ENCODE measurements around the gene CSH1.
"Not testable (repeated sequence)": the region's sequence is repeated elsewhere in the genome, so short reads cannot be mapped to it uniquely, and the experiment has no call there.

Gene CSH1

DNA sequence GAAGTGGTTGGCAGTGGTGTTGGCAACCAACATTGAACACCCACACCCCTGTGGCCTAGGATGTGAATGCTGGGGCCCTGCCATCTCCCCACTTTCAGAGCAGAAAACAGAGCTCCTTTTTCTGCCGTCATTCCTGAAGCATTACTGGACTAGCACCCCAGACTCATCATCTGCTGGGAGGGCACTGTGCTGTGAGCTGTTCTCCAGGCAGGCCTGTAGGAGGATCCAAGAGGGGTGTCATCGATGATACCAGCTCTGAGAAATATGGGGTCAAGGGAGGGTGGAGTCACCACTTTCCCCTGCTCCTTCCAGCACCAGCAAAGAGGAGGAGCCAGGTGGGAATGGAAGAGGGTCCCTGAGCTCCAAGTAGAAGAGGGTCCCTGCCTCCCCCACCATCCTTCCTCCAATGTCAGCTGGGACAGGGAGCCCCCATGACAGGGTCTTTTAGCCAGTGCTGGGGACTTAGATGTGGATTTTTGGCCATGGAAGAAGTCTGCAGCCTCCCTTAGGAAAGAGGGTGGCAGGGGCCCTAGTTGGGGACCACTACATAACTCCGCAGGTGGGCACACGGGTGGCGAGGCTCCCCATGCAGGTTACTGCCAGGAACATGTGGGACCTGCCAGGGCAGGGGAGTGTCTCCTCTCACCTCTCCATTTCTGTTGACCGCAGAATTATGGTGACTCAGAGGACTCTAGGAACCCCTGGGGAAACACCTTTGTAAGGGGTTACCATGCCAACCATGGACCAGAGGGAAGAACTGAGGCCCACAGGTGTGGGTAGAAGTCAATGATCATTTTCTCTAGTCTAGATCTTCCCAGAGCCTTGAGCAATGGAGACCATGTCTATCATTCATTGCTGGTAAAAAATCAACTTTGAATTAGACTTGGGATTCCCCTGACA is 2.8 kb upstream of the CSH1 start:
- not testable (repeated sequence) for DNase-seq

DNA sequence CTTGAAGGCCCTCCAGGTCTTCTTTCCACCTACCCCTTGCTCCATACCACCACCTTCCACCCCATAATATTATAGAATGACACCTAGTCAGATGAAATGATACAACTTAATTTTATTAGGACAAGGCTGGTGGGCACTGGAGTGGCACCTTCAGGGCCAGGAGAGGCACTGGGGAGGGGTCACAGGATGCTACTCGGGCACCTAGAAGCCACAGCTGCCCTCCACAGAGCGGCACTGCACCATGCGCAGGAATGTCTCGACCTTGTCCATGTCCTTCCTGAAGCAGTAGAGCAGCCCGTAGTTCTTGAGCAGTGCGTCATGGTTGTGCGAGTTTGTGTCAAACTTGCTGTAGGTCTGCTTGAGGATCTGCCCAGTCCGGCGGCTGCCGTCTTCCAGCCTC is 1.6 kb downstream of the CSH1 start:
- not testable (repeated sequence) for DNase-seq

DNA sequence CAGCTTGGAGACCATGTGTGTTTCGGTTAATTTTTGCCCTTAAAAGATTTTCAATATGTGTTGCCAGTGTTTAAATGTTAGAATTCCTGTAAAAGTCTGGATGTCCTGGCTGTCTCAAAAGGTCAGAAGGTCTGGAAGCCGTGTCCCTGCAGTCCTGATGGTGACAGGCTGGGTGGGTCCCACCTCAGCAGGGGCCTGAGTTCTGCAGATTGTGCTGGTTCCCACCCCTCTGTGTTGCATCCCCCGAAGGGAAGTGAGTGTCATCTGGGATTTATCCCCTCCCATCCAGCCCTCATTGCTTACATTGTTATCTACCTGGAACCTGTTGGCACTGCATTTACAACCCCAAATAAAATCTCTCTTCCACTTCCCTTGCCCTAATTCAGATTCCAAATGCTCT is 2.4 kb downstream of the CSH1 start:
- not testable (repeated sequence) for DNase-seq

DNA sequence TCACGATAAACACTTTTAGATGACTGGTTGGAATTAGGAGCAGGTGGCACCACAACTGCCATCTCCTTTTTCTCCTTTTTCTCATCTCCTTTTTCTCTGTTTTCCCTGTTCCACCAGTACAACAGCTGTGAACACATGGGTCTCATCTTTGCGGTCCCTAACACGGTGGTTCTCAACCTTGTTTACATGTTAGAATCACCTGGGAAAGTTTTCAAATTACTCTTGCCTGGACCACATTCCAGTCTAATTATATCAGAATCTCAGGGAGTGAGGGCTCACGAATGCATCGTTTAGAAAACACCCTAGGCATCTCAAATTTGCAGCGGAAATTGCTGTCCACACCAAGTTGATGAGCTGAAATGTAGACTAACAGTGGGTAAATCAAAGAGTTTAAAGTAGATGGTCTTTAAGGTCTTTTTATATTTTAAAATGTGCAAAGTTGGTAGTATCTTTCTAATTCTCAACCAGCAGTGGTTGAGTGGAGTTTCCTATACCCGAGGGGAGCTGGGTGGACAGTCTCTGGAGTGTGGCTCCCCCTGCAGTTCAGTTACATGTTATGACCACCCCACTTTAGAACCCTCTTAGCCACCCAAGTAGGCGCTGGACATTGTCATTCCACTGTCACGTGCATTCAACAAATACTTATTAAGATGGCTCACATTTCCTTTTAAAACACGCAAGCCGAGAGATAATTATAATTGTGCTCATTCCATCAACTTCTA is 3.9 kb downstream of the CSH1 start:
- DNase-seq = not testable (repeated sequence)

DNA sequence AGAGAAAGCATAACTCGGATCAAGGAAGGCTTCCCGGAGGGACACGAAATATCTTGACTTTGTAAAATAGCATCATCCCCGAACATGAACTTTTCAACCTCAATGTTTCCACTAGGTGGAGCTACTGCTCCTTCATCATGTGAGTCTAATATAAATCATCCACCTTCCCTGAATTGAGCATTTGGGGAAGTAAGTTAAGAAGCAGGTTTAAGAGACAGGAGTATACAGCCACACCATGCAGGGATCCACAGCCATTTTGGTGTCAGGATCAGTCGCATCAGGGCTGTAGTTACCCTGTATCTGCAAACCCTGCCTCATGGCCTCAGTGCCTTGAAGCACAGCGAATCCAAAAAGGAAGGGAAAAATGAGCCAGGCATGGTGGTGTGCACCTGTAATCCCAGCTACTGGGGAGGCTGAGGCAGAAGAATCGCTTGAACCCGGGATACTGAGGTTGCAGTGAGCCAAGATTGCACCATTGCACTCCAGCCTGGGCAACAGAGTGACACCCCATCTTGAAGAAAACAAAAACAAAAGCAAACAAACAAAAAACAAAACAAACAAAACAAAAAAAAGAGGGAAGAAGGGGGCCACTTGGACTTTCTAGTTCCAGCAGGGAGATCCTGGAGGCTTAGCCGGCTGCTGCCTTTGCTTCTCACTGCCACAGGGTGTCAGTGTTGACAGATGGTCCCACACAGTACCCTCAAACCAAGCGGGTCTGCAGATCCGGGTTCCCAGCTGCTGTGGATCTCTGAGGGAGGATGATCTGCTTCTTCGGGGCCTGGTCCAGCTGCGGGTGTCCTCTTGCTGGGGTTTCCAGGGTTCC is 7.1 kb downstream of the CSH1 start:
- not testable (repeated sequence) for DNase-seq

DNA sequence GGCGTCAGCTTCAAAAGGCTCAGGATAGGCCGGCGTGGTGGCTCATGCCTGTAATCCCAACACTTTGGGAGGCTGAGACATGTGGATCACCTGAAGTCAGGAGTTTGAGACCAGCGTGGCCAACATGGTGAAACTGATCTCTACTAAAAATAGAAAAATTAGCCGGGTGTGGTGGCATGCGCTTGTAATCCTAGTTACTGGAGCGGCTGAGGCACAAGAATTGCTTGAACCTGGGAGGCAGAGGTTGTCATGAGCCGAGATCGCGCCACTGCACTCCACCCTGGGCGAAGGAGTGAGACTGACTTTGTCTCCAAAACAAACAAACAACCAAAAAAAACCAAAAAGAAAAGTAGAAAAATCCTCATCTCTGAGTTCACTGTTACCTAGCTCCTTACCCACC is 11.3 kb downstream of the CSH1 start:
- DNase-seq = not testable (repeated sequence)

DNA sequence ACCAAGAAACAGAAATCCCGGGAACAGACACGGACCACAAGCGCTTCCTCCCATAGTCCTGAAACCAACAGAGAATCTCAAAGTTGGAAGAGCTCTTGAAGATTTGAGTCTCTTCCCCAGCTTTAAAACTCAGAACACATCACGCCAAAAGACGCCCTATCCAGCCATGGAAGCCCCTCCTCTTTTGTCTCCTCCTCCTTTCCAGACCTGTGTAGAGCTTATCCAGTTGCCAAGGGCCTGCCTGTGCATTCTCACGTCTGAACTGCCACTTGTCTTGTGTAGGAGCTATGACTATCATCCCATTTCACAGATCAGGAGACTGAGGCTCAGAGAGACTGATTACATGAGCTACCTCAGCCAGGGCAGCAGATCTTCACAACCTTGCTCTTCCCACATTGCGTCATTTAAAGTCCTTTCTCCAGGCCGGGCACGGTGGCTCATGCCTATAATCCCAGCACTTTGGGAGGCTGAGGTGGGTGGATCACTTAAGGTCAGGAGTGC is 13.7 kb downstream of the CSH1 start:
- DNase-seq = not testable (repeated sequence)

DNA sequence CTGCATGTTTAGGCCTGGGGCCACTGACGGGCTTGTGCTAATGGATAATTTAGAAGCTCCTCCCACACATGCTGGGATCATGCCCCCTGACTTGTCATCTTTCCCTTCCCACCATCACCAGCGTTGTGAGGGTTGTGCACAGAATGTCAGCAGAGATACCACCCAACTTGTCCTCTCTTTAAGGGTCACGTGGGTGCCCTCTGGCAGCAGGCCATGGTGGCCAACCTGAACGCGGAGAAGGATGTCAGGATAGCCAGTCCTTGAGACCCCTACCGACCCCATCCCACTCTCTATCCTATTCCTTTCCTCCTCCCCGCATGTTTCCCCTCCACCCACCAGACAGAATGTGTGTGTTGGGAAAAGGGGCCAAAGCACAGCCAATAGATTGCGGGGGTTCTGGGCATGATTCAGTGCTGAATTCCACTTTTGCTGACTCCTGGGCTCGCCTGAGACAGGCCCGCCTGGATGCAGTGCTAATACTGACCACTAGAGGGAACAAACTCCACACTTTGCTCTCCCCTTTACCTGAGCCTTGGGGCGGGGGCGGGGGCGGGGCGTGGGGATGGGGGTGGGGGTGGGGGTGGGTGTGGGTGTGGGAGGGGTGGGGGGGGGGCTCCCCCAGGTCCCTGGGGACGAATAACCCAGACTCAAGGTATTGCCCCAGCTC is 14.3 kb downstream of the CSH1 start, which contains the start of gene GH2:
Gene GH2, minus strand, starts transcription at position 10 of the 667 bp plus-strand sequence. CDS start 143 bp downstream, outside the sequence.
- no peak for DNase-seq

DNA sequence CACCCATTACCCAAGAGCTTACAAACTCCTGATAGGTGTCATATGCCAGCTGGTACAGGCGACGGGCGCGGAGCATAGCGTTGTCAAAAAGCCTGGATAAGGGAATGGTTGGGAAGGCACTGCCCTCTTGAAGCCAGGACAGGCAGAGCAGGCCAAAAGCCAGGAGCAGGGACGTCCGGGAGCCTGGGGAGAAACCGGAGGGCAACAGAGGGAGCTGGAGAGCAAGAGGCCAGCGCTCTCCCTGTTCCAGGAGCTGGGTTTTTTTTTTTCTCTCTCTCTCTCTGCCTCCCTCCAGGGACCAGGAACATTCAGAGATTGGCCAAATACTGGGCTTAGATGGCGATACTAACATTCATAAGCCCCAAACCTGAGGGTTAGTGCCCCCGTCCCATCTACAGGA is 15.0 kb downstream of the CSH1 start:
- not testable (repeated sequence) for DNase-seq

DNA sequence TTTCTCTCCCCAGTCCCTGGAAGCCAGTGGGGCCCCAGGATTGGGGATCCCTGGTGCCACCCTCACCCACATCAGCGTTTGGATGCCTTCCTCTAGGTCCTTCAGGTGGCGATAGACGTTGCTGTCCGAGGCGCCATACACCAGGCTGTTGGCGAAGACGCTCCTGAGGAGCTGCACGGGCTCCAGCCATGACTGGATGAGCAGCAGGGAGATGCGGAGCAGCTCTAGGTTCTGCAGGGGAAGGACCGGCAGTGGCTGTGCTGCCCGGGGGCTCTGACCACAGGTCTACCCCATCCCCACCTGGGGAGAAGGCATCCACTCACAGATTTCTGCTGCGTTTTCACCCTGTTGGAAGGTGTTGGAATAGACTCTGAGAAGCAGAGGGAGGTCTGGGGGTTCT is 15.7 kb downstream of the CSH1 start:
- DNase-seq = no peak

DNA sequence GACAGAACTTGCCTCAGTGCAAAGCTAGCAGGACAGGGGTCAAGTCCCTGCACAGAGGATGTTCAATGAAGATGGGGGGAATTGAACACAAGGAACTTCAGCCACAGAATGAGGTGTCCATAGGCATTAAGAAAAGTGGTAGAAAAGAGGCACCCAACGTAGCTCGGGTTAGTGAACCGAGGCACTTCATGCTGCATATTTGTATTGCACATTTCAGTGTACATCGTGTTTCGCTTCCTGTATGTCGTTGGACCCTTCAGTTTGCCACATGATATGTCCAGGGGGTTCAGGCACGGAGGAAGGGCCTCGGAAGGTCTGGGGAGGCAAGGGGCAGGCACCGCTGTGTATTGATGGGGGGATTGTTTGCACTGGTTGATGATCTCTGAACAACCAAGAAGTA is 18.0 kb downstream of the CSH1 start:
- not testable (repeated sequence) for DNase-seq

DNA sequence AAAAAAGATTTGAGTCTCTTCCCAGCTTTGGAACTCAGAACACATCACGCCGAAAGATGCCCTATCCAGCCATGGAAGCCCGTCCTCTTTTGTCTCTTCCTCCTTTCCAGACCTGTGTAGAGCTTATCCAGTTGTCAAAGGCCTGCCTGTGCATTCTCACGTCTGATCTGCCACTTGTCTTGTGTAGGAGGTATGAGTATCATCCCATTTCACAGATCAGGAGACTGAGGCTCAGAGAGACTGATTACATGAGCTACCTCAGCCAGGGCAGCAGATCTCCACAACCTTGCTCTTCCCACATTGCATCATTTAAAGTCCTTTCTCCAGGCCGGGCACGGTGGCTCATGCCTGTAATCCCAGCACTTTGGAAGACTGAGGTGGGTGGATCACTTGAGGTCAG is 21.7 kb downstream of the CSH1 start:
- not testable (repeated sequence) for DNase-seq

DNA sequence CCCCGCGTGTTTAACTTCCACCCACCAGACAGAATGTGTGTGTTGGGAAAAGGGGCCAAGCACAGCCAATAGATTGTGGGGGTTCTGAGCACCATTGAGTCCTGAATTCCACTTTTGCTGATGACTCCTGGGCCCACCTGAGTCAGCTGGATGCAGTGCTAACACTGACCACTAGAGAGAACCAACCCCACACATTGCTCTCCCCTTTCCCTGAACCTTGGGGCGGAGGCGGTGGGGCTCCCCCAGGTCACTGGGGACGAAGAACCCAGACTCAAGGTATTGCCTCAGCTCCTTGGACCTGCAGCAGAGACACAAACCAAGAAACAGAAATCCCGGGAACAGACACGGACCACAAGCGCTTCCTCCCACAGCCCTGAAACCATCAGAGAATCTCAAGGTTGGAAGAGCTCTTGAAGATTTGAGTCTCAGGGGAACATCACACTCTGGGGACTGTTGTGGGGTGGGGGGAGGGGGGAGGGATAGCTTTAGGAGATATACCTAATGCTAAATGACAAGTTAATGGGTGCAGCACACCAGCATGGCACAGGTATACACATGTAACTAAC is 22.2 kb downstream of the CSH1 start:
- DNase-seq = not testable (repeated sequence)

DNA sequence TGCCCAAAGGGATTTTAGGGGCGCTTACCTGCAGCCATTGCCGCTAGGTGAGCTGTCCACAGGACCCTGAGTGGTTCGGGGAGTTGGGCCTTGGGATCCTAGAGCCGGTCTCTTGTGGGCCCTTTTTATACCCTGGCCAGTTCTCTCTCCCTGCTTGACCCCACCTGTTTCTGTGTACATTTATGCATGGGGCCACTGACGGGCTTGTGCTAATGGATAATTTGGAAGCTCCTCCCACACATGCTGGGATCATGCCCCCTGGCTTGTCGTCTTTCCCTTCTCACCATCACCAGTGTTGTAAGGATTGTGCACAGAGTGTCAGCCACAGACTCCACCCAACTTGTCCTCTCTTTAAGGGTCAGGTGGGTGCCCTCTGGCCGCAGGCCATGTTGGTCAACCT is 22.8 kb downstream of the CSH1 start, which contains the start of gene CSH2:
Gene CSH2, minus strand, starts transcription at position 101 of the 400 bp plus-strand sequence. Its CDS starts 63 bp downstream, at position 38.
- DNase-seq = not testable (repeated sequence)

DNA sequence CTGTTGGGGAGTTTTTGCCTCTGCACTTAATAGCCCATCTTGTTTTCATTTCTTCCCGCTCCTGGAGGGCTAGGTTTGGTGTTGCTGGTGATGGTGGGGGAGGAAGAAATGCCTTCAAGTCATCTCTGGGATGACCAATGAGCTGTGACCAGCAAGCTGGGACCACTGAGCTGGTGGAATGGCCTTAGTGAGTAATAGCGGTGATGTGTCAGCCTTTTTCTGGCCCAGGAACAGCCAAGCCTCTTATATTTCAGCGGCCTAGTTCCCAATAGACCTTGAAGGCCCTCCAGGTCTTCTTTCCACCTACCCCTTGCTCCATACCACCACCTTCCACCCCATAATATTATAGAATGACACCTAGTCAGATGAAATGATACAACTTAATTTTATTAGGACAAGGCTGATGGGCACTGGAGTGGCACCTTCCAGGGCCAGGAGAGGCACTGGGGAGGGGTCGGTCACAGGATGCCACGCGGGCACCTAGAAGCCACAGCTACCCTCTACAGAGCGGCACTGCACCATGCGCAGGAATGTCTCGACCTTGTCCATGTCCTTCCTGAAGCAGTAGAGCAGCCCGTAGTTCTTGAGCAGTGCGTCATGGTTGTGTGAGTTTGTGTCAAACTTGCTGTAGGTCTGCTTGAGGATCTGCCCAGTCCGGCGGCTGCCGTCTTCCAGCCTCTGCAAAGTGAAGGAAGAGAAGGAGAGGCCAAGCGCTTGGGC is 24.6 kb downstream of the CSH1 start:
- DNase-seq = not testable (repeated sequence)

DNA sequence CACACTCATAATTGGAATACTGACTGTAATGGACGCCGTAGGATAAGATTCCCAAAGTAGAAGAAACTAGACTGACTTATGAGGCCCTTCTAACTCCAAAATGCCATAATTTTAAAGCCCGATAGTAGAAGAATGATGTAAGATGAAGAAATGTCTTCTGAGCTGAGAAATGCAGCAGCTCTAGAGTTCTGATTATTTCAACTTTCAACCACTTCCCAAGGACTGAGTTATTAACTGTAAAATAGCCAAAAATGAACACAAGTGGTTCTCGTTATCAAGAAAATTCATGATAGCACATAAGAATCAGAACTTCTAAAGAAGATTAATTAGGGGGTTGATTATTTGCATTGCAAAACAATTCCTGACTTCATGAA is 26.1 kb downstream of the CSH1 start:
- DNase-seq = not testable (repeated sequence)

DNA sequence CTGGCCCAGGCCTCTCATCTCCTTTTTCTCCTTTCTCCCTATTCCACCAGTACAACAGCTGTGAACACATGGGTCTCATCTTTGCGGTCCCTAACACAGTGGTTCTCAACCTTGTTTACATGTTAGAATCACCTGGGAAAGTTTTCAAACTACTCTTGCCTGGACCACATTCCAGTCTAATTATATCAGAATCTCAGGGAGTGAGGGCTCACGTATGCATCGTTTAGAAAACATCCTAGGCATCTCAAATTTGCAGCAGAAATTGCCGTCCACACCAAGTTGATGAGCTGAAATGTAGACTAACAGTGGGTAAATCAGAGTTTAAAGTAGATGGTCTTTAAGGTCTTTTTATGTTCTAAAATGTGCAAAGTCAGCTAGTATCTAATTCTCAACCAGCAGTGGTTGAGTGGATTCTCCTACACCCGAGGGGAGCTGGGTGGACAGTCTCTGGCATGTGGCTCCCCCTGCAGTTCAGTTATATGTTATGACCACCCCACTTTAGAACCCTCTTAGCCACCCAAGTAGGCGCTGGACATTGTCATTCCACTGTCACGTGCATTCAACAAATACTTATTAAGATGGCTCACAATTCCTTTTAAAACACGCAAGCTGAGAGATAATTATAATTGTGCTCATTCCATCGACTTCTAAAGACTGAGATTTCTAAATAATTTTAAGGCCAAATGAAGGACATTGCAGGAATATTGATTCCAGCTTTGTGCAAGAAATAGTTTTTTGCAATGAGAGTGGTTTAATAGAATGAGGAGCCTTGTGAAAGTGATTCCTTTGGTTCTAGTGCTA is 26.7 kb downstream of the CSH1 start:
- DNase-seq = not testable (repeated sequence)

DNA sequence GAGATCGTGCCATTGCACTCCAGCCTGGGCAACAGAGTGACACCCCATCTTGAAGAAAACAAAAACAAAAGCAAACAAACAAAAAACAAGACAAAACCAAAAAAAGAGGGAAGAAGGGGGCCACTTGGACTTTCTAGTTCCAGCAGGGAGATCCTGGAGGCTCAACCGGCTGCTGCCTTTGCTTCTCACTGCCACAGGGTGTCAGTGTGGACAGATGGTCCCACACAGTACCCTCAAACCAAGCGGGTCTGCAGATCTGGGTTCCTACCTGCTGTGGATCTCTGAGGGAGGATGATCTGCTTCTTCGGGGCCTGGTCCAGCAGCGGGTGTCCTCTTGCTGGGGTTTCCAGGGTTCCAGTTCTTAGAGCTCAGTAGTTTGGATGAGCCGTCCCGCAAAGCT is 29.7 kb downstream of the CSH1 start:
- not testable (repeated sequence) for DNase-seq

DNA sequence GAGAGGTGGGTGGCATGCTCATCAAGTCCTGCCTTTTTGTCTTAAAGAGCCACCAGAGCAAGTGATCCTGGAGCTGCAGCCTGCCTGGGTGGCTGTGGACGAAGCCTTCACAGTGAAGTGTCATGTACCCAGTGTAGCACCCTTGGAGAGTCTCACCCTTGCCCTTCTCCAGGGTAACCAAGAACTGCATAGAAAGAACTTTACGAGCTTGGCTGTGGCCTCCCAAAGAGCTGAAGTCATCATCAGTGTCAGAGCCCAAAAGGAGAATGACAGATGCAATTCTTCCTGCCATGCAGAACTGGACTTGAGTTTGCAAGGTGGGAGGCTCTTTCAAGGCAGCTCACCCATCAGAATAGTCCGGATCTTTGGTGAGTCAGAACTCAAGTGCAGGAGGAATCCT is 37.1 kb downstream of the CSH1 start:
- DNase-seq = no peak

DNA sequence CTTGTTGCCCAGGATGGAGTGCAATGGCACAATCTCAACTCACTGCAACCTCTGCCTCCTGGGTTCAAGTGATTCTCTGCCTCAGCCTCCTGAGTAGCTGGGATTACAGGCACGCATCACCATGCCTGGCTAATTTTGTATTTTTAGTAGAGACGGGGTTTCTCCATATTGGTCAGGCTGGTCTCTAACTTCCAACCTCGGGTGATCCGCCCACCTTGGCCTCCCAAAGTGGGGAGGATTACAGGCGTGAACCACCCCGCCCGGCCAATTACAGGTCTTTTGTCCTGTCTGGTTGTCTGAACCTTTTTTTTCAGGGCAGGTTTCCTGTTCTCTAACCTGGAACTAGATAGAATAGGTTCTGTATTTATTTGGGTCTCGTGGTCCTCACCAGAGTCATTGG is 39.9 kb downstream of the CSH1 start:
- not testable (repeated sequence) for DNase-seq

Measured in NCI-H187 treated with DMSO at 0.1 percent for 48 hours (cell line).